RWPE1 (cell line): ENCODE data around the gene COL9A3.

Source experiments
- CTCF ChIA-PET: fragments of 350-600 bp; sonication (Branson Sonifier 250); formaldehyde crosslinking; extraction: SDS; loops from one replicate; lab custom pipeline; 2021; lab: Yijun Ruan, JAX
- POLR2A ChIA-PET: fragments of 400-600 bp; formaldehyde crosslinking; extraction: SDS; loops from one replicate; lab custom pipeline; 2020; ENCODE audit warnings: antibody characterized with exemption; ENCODE audit not compliant: low non-redundant PET; lab: Yijun Ruan, JAX
- DNase-seq: peaks from one replicate; pipeline ENCODE4 v3.0.0; 2012; ENCODE audit warnings: low spot score
- H3K27ac ChIP-seq: fragments of 450-650 bp; 2 replicates; pipeline ENCODE4 v1.5.1; 2017
- TF ChIP-seq, protein P1 (sequence below): fragments of 450-650 bp; conservative IDR thresholded peaks from 2 replicates; pipeline ENCODE4 v1.5.1; 2017; ENCODE audit warnings: low read depth, mild to moderate bottlenecking

Gene COL9A3

DNA sequence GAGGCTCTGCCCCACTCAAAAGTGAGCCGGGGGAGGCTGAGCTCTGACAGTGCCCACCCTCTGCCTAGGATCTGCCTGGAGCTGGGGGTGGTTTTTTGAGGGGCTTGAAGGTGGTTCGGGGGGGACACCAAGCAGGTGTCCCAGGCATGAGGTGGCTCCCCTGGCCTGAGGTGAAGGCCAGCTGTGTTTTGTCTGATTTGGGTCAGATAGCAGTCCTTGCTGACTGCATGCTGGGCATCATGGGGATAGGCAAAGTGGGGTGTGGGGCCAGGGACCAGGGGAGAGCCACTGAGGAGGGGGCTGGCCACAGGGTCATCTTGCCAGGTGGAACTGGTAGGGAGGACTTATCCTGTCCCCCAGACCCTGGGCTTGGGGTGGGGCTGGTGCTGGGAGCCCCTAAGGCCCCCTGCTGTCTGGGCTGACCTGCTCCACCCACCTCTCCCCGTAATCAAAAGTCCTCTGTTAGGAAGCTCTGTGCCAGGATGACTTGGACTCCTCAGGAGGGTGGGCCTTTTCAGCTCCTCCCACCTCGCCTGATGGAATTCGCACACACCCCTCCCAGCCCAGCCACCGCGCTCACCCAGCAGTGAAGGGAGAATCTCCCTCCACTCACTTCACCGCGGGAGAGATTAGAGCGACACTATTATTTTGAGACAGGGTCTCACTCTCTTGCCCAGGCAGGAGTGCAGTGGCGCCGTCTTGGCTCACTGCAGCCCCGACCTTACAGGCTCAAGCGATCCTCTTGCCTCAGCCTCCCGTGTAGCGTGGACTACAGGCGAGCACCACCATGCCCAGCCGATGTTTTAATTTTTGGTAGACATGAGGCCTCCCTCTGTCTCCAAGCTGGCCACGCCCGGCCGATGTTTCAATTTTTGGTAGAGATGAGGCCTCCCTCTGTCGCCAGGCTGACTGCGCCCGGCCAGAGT lies 1.5 kb upstream of the COL9A3 start:
- DNase-seq: peak; percentile 91
- TF ChIP-seq, protein P1, sequence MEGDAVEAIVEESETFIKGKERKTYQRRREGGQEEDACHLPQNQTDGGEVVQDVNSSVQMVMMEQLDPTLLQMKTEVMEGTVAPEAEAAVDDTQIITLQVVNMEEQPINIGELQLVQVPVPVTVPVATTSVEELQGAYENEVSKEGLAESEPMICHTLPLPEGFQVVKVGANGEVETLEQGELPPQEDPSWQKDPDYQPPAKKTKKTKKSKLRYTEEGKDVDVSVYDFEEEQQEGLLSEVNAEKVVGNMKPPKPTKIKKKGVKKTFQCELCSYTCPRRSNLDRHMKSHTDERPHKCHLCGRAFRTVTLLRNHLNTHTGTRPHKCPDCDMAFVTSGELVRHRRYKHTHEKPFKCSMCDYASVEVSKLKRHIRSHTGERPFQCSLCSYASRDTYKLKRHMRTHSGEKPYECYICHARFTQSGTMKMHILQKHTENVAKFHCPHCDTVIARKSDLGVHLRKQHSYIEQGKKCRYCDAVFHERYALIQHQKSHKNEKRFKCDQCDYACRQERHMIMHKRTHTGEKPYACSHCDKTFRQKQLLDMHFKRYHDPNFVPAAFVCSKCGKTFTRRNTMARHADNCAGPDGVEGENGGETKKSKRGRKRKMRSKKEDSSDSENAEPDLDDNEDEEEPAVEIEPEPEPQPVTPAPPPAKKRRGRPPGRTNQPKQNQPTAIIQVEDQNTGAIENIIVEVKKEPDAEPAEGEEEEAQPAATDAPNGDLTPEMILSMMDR: no peak
- CTCF ChIA-PET: interaction anchor here (0.7 to 2.4 kb wide), 2 partner anchors 24 to 79 kb away, joined by 3 to 9 read pairs; no protein-coding TSS in a partner anchor
- H3K27ac ChIP-seq: peak overlapping the region; percentile 47
- POLR2A ChIA-PET: interaction anchor here (1.7 kb wide), 1 partner anchor 21 kb away, joined by 5 read pairs; no protein-coding TSS in a partner anchor

DNA sequence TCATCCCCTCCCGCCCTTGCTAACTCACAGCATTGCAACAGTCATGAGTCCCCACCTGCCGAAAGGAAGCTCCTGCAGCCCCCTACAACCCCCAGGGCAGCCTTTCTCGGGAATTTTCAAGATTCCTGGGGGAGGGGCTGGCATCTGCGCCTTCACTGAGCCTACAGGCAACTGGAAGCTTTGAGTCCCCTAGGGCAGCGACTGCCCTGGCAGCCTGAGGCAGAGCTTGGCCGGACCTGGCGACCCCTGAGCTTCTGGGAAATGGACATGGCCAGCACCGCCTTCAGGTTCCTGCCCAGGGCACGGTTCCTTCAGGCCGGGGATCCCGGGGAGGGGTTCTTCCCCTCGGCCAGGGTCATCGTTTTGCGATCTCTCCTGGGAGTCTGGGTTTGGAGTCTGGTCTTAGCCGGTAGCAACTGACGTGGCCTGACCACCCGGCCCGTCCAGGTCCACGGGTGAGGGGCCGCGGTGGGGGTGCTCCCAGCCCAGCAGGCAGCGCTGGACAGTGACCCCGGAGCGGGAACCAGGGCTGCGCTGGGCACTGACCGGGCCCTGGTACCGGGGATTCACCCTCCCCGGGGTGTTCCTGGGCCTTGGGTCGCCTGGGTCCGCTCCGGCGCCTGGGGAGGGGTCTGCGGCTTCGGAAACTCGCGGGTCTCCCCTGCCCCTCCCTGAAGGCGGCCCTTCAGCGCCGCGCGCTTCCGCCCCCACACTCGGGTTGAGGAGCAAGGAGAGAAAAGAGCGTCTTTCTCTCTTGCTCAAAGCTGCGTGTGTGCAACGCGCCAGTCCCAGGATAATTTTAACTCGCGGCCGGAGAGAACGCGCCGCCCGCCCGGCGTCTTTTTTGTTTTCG lies 593 bp upstream of the COL9A3 start:
- TF ChIP-seq, protein P1: no peak
- POLR2A ChIA-PET: interaction anchor here (0.6 kb wide), 1 partner anchor 40 kb away, joined by 3 read pairs; no protein-coding TSS in a partner anchor
- CTCF ChIA-PET: interaction anchor here (2.4 kb wide), 1 partner anchor 25 kb away, joined by 9 read pairs; no protein-coding TSS in a partner anchor
- no peak for DNase-seq
- no peak overlapping the region for H3K27ac ChIP-seq

DNA sequence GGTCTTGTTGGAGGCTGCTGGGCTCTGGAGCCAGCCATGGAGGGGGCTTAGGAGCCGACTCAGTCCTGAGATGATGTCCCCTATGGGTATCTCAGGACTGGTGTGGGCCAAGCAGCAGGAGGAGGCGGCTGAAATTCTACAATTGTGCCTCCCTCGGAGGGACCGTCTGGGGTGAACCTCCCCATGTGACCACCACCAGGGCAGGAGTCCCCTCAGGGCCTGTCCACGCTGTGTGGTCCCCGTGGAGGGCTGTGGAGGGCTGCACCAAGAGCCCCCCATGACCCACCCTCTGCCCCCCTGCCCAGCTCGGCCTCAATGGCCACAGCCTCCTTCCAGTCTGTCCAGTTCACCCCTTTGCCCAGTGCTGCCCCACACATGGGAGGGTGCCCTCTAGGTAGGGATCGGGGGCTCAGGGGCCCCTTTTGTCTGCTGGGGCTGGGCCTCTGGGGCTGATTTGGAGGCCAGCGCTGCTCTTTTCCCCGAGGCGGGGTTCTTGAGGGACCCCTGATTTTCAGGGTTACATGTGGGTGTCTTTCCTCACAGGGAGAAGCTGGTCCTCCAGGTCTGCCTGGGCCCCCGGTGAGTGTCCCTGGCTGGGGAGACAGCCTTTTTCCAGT lies 1.2 kb downstream of the COL9A3 start:
- CTCF ChIA-PET: interaction anchor here (0.7 to 2.5 kb wide), 3 partner anchors 10 to 38 kb away, joined by 5 to 14 read pairs (median 6); no protein-coding TSS in a partner anchor
- no peak for DNase-seq
- POLR2A ChIA-PET: no interaction called here
- TF ChIP-seq, protein P1: no peak
- peak overlapping the region; percentile 69 for H3K27ac ChIP-seq

DNA sequence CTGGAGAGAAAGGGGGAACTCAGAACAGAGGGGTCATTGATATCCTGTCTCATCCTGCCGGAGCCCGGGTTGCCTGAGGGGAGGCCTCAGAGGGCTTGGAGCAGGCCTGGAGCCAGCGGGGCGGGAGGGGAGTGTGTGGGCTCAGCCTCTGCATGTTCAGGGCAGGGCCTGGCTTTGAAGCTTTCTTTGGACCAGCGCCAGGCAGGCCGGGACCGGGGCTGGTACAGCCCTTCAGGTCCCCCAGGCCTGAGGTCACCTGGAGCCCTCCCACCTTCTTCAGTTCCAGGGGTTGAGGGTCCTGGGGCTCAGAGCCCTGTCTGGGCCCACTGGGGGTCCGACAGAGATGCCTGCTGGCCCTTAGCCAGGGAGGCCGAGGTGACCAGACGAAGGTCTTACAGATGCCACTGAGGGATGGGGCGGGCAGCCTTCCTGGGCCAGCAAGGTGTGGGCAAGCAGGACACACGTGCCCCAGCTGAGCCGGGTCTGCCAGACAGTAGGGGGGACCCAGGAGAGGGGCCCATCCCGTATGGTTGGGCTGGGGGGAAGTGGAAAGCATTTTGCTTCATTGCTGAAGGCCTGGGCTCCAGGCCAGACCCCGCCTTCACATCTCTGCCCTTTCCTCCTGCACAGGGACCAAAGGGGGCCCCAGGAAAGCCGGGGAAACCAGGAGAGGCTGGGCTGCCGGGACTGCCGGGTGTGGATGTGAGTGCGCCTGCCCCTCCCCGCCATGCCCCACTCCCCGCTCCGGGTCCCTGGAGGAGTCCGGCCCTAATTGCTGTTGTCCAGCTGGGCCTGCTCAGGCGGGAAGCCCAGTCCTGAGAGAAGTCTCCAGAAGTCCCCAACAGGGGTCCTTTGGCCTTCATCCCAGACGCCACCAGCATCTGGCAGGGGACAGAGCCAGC lies 2.0 kb downstream of the COL9A3 start:
- POLR2A ChIA-PET: no interaction called here
- peak overlapping the region; percentile 69 for H3K27ac ChIP-seq
- TF ChIP-seq, protein P1: no peak
- CTCF ChIA-PET: interaction anchor here (0.6 to 2.5 kb wide), 3 partner anchors 10 to 530 kb away, joined by 3 to 14 read pairs (median 5); no protein-coding TSS in a partner anchor
- peak; percentile 88 for DNase-seq

DNA sequence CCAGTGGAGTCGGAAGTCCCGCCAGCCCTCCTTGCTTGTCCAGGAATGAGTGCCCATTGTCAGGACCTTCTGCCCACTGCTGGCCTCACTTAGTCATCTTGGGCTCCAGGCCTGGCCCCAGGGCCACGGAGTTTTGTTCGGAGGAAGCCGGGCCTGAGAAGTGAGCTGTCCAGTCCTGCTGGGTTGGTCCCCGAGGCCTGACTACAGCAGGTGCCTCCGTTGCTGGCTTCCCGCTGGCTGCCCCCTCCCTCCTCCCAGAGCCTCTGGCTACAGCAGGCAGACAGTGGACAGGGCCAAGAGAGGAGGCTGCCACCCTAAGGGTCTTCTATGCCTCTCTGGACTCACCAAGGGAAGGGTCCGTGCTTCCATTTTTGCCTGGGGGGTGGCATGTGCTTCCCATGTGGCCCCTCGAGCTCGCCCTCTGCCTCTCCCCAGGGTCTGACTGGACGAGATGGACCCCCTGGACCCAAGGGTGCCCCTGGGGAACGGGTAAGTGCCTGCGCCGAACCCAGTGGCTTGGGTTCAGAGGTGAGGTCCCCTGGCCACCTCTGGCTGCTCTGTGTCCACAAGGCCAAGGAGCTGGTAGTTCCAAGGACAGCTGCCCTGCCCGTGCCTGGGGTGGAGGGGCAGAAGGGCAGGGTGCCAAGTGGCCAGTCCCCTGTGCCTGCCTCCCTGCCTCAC lies 2.8 kb downstream of the COL9A3 start:
- ChIA-PET CTCF (interaction anchor here (0.6 to 2.5 kb wide), 3 partner anchors 11 to 530 kb away, joined by 3 to 14 read pairs (median 5); no protein-coding TSS in a partner anchor), POLR2A (no interaction called here)
- DNase-seq: peak; percentile 55
- TF ChIP-seq, protein P1: no peak
- H3K27ac ChIP-seq: peak overlapping the region; percentile 69
